ENCODE data around the gene PADI1. TPM values are rescaled to one million over a fixed set of nuclear protein-coding genes. Genes with fewer than 3 reads are reported as not detected.

Gene PADI1
- total RNA-seq, 1 experiment from 2014 or later, result 0.24 TPM

DNA sequence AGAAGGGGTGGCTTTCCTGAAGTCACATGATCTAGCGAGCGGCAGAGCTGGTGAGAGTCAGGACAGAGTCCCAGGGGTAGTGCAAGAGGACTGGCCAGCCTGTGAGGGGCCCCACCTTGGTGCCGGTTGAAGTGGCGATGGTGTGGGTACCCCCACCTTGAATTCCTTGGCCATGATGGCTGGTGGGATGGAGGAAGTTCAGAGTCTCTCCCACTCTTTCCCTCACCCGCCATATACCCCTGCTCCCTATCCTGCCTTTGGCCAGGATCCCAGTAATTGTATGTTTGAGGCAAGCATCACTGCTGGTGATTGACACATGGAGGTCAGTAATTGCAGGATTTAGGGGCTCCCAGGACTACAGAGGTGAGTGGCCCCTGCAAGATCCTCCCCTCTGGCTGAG is 55.8 kb downstream of the PADI1 start:
- H2BK15ac ChIP-seq (ENCODE audit: low read depth, low read length), result no peak overlapping the region
- no peaks in the 10 kb centered on the region for H3K23me2 ChIP-seq (ENCODE audit: insufficient read length, low read depth, low read length, poor library complexity, severe bottlenecking)
- no peak overlapping the region for H3K23ac ChIP-seq (ENCODE audit: insufficient read length, low read depth, low read length)
- H4K8ac ChIP-seq (replicated peaks; ENCODE audit: insufficient read length, low read depth, low read length), result no peak overlapping the region
- H3K4me3 Mint-ChIP-seq, result no peak overlapping the region
- H2AFZ ChIP-seq (ENCODE audit: low read length), result no peak overlapping the region
- H2BK20ac ChIP-seq (ENCODE audit: low read depth, low read length, poor library complexity, severe bottlenecking), result no peak overlapping the region
- no CpG with 5 or more reads among the region's 5 CpGs for WGBS (ENCODE audit: extremely low coverage, insufficient read length, low lambda C conversion rate)
- DNase-seq, result no peak
- H2AK5ac ChIP-seq (ENCODE audit: insufficient read length, low read length), result no peak overlapping the region
- no peak overlapping the region for H3K27ac Mint-ChIP-seq
- no peak overlapping the region for H3K56ac ChIP-seq (ENCODE audit: insufficient read length, low read depth, low read length)
- H3K14ac ChIP-seq (ENCODE audit: insufficient read depth, low read length), result no peak overlapping the region; the same call in 1 of the 2 replicates
- no peak overlapping the region for H3K27ac ChIP-seq (ENCODE audit: insufficient read length, low read depth, low read length)
- no peaks in the 10 kb centered on the region for H3K79me2 ChIP-seq (ENCODE audit: insufficient read depth, low read length)
- H2BK5ac ChIP-seq (ENCODE audit: insufficient read length, low read length), result no peak overlapping the region
- H3K18ac ChIP-seq (ENCODE audit: insufficient read length, low read depth, low read length), result no peak overlapping the region
- no peak overlapping the region for H2BK12ac ChIP-seq (ENCODE audit: insufficient read length, low read depth, low read length)
- no peaks in the 10 kb centered on the region for H3K27me3 ChIP-seq (ENCODE audit: insufficient read depth, low read length)
- no peaks in the 10 kb centered on the region for H3K27me3 Mint-ChIP-seq (ENCODE audit: low read depth)
- H3K4me1 Mint-ChIP-seq, result peaks cover 0 to 6% of the 10 kb centered on the region in 2 experiments; a peak in 2 of 4 replicates
- H4K91ac ChIP-seq (ENCODE audit: insufficient read length, low read depth, low read length), result no peak overlapping the region
- no peaks in the 10 kb centered on the region for H3K9me3 ChIP-seq (ENCODE audit: control insufficient read depth, low read depth, low read length)
- H3K36me3 Mint-ChIP-seq (ENCODE audit: insufficient read depth in 1 of 3, low read depth in 3 of 3), result peaks cover 0 to 5% (median 0%) of the 10 kb centered on the region in 3 experiments; a peak in 2 of 7 replicates
- H3K9ac ChIP-seq (ENCODE audit: extremely low read depth, insufficient read length, low read length), result no peak overlapping the region
- no peaks in the 10 kb centered on the region for H3K79me1 ChIP-seq (ENCODE audit: insufficient read depth, low read depth, low read length, poor library complexity, severe bottlenecking)
- no peak overlapping the region for H3K4me2 ChIP-seq (ENCODE audit: insufficient read depth, insufficient read length, low read length)
- H3K4me1 ChIP-seq (ENCODE audit: insufficient read depth, low read length), result no peaks in the 10 kb centered on the region
- H3T11ph ChIP-seq (ENCODE audit: low read length), result no peak overlapping the region
- peaks cover 4 to 5% of the 10 kb centered on the region in 2 experiments; a peak in 4 of 5 replicates for H3K9me3 Mint-ChIP-seq
- H3K4ac ChIP-seq (ENCODE audit: low read depth, low read length), result no peak overlapping the region
- H2BK120ac ChIP-seq (ENCODE audit: low read depth, low read length, poor library complexity, severe bottlenecking), result no peak overlapping the region
- H4K5ac ChIP-seq (ENCODE audit: insufficient read length, low read depth, low read length), result no peak overlapping the region
- H4K20me1 ChIP-seq (ENCODE audit: control insufficient read depth, insufficient read depth, insufficient read length), result no peaks in the 10 kb centered on the region
- TF ChIP-seq, protein P1, sequence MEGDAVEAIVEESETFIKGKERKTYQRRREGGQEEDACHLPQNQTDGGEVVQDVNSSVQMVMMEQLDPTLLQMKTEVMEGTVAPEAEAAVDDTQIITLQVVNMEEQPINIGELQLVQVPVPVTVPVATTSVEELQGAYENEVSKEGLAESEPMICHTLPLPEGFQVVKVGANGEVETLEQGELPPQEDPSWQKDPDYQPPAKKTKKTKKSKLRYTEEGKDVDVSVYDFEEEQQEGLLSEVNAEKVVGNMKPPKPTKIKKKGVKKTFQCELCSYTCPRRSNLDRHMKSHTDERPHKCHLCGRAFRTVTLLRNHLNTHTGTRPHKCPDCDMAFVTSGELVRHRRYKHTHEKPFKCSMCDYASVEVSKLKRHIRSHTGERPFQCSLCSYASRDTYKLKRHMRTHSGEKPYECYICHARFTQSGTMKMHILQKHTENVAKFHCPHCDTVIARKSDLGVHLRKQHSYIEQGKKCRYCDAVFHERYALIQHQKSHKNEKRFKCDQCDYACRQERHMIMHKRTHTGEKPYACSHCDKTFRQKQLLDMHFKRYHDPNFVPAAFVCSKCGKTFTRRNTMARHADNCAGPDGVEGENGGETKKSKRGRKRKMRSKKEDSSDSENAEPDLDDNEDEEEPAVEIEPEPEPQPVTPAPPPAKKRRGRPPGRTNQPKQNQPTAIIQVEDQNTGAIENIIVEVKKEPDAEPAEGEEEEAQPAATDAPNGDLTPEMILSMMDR (conservative IDR thresholded peaks at IDR 0.05), result no peak

Measured in H9 (cell line).